Left lobe of liver (tissue), 1 donor: ENCODE data around the gene SKIC8. TPM values are rescaled to one million over a fixed set of nuclear protein-coding genes. Genes with fewer than 3 reads are reported as not detected.

Experiments used
- total RNA-seq: library from RNA; stranded (reverse); gene quantifications from one replicate; pipeline ENCODE4 v1.2.1, GENCODE V29; 2021
- donor health status: DM: no; HTN: yes; CAD: no.

Gene SKIC8
- total RNA-seq, 1 donor from 2014 or later, result 22.1 TPM

Other genes with a start within 250 kb of the SKIC8 start
- gene TBC1D2B, start 221.9 kb downstream of the SKIC8 start, total RNA-seq, result 50.4 TPM
- gene SH2D7, start 207.0 kb downstream of the SKIC8 start, total RNA-seq, result not detected
- 0.20 TPM for gene CIB2, start 168.2 kb downstream of the SKIC8 start, total RNA-seq
- 29.4 TPM for gene IDH3A, start 150.2 kb downstream of the SKIC8 start, total RNA-seq
- not detected for gene ACSBG1, start 65.0 kb downstream of the SKIC8 start, total RNA-seq
- gene DNAJA4, start 35.0 kb downstream of the SKIC8 start, total RNA-seq, result 0.86 TPM
- gene CRABP1, start 40.7 kb upstream of the SKIC8 start, total RNA-seq, result 0.40 TPM
- gene IREB2, start 138.6 kb upstream of the SKIC8 start, total RNA-seq, result 25.1 TPM
- gene HYKK, start 208.0 kb upstream of the SKIC8 start, total RNA-seq, result 5.4 TPM
- 59.2 TPM for gene PSMA4, start 240.8 kb upstream of the SKIC8 start, total RNA-seq